Naive B cell (primary cell): ENCODE results near the gene GABPA. TPM values are rescaled to one million over a fixed set of nuclear protein-coding genes. Genes with fewer than 3 reads are reported as not detected.

ENCODE experiments used
- ATAC-seq, 2 donors: fragments of 150-1000 bp; cut with Tn5 transposase; 2 replicates each; pipeline ENCODE4 v1.10.0; 2021; ENCODE audit warnings: low read depth in 2 of 2, mild to moderate bottlenecking in 2 of 2, moderate library complexity in 2 of 2
- DNase-seq: peaks from one replicate; pipeline ENCODE4 v3.0.0; 2022
- H3K27ac Mint-ChIP-seq, 6 donors: one replicate each; pipeline ENCODE4 v1.8.0; 2020 to 2022; ENCODE audit warnings: mild to moderate bottlenecking in 6 of 6, mixed read lengths in 6 of 6, moderate library complexity in 5 of 6, inconsistent platforms in 2 of 6
- H3K27me3 Mint-ChIP-seq, 3 donors: one replicate each; pipeline ENCODE4 v1.8.0; 2021 to 2022; ENCODE audit warnings: mixed read lengths in 3 of 3, mild to moderate bottlenecking in 1 of 3
- H3K36me3 Mint-ChIP-seq, 2 donors: one replicate each; pipeline ENCODE4 v1.8.0; 2020 to 2022; ENCODE audit warnings: mixed read lengths in 2 of 2, inconsistent platforms in 1 of 2, mild to moderate bottlenecking in 1 of 2
- H3K4me1 Mint-ChIP-seq, 3 donors: one replicate each; pipeline ENCODE4 v1.8.0; 2020 to 2022; ENCODE audit warnings: mixed read lengths in 3 of 3, inconsistent platforms in 1 of 3, mild to moderate bottlenecking in 1 of 3, moderate library complexity in 1 of 3
- H3K4me3 Mint-ChIP-seq, 8 donors: one replicate each; pipeline ENCODE4 v1.8.0; 2020 to 2022; ENCODE audit warnings: mild to moderate bottlenecking in 8 of 8, mixed read lengths in 8 of 8, moderate library complexity in 8 of 8, inconsistent platforms in 2 of 8
- H3K9me3 Mint-ChIP-seq, 7 donors: one replicate each; pipeline ENCODE4 v1.8.0; 2020 to 2022; ENCODE audit warnings: mixed read lengths in 7 of 7, mild to moderate bottlenecking in 5 of 7, inconsistent platforms in 2 of 7, moderate library complexity in 1 of 7
- polyA plus RNA-seq, 6 donors: library from polyadenylated mRNA; unstranded; fragments of 300-500 nt; fragmentation: Illumina TruSeq; gene quantifications; one replicate each; pipeline ENCODE4 v1.2.3, GENCODE V29; 2021; ENCODE audit warnings: low read depth in 6 of 6

GABPA gene
- polyA plus RNA-seq, 6 donors from 2014 or later: 16.3 to 31.3 (median 22.8) TPM

- peak overlapping the region in 6 of 8 donors; percentile 6 to 82 (median 20) for H3K4me3 Mint-ChIP-seq
- ATAC-seq (peak; percentile 98), DNase-seq (peak; percentile 80)
- peak overlapping the region in 2 of 6 donors; percentile 1 to 16 for H3K27ac Mint-ChIP-seq
- H3K36me3 Mint-ChIP-seq: no peaks in the 10 kb centered on the region
- no peaks in the 10 kb centered on the region for H3K9me3 Mint-ChIP-seq
- H3K4me1 Mint-ChIP-seq: peaks cover 5 to 7% (median 6%) of the 10 kb centered on the region in 3 donors
- peaks cover 0 to 8% (median 0%) of the 10 kb centered on the region in 3 donors for H3K27me3 Mint-ChIP-seq
Observed at GRCh38 chr21:25801217-25802014, 66.6 kb downstream of the GABPA start.

DNA sequence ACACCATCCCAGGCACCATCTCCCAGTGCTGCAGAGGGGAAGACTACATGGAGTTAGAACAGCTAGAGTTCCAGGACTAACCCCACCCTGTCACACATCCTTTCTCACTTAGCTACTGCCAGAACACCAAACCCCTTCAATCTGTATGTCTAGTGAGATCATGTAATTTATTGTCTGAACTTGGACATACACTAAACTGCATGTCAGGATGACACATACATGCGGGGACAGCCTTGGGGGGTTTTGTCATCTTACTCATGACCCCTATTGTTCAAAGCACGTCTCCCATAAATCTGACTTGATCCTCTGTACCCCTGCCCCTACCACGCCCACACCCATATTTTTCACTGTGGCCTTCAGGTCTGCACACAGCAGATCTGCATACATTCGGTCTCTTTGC lies 71.3 kb downstream of the GABPA start:
- Mint-ChIP-seq H3K27ac (no peak overlapping the region), H3K36me3 (no peaks in the 10 kb centered on the region), H3K9me3 (no peaks in the 10 kb centered on the region), H3K27me3 (peaks cover 0 to 8% (median 0%) of the 10 kb centered on the region in 3 donors), H3K4me1 (peaks cover 5 to 7% (median 6%) of the 10 kb centered on the region in 3 donors), H3K4me3 (no peak overlapping the region)
- DNase-seq: no peak
- ATAC-seq: no peak

DNA sequence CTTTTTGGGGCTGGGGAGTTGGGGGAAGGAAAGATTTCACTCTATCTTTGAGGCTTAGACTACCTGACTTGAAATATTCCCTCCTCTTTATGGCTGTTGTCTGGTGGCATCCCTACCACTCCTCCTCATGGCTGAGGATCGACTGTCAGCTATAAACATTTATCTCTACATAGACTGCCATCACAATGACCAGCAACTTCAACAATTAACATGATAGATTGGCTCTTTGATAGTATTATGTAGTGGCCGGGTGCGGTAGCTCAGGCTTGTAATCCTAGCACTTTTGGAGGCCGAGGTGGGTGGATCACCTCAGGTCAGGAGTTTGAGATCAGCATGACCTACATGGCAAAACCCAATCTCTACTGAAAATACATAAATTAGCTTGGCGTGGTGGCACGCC lies 72.4 kb downstream of the GABPA start:
- Mint-ChIP-seq H3K27me3 (no peaks in the 10 kb centered on the region), H3K27ac (no peak overlapping the region), H3K36me3 (no peaks in the 10 kb centered on the region), H3K9me3 (no peaks in the 10 kb centered on the region), H3K4me3 (no peak overlapping the region), H3K4me1 (no peaks in the 10 kb centered on the region)
- DNase-seq: no peak
- no peak for ATAC-seq

GRCh38 chr21:25809013-25809412 lies 74.2 kb downstream of the GABPA start:
- H3K36me3 Mint-ChIP-seq: no peaks in the 10 kb centered on the region

DNA sequence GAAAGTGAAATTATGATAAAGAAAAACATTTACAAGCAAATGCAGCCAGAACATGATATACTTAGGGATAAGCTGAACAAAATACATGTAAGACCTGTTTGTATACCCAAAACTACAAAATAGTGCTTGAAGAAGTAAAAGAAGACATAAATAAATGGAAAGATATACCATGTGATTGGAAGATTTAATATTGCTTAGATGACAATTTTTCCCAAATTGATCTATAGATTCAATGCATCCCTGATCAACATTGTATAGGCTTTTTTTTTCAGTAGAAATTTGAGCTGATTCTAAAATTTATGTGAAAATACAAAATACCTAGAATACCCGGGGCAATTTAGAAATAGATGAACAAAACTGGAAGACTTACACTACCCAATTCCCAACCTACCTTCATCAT lies 76.4 kb downstream of the GABPA start:
- DNase-seq (no peak), ATAC-seq (no peak)
- no peaks in the 10 kb centered on the region for H3K9me3 Mint-ChIP-seq
- no peak overlapping the region for H3K27ac Mint-ChIP-seq
- H3K4me1 Mint-ChIP-seq: no peaks in the 10 kb centered on the region
- no peaks in the 10 kb centered on the region for H3K36me3 Mint-ChIP-seq
- no peak overlapping the region for H3K4me3 Mint-ChIP-seq
- no peaks in the 10 kb centered on the region for H3K27me3 Mint-ChIP-seq

More at GRCh38 chr21:25809013-25809412, 74.2 kb downstream of the GABPA start:
- Mint-ChIP-seq H3K27ac (no peak overlapping the region), H3K9me3 (no peaks in the 10 kb centered on the region), H3K4me1 (no peaks in the 10 kb centered on the region), H3K27me3 (no peaks in the 10 kb centered on the region), H3K4me3 (no peak overlapping the region)
- ATAC-seq (no peak), DNase-seq (no peak)

DNA sequence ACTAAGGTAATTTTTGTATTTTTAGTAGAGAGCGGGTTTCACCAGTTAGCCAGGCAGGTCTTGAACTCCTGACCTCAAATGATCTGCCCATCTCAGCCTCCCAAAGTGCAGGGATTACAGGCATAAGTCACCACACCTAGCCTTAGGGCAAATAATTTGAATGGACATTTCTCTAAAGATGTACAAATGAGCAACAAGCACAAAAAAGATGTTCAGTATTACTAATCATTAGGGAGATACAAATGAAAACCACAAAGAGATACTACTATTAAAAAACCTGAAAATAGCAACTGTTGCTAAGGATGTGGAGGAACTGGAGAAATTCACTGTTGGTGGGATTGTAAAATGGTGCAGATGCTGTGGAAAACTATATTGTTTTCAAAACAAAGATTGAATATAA lies 79.1 kb downstream of the GABPA start:
- Mint-ChIP-seq H3K36me3 (no peaks in the 10 kb centered on the region), H3K27ac (no peak overlapping the region), H3K4me1 (no peaks in the 10 kb centered on the region), H3K9me3 (no peaks in the 10 kb centered on the region), H3K4me3 (no peak overlapping the region), H3K27me3 (no peaks in the 10 kb centered on the region)
- ATAC-seq (no peak), DNase-seq (no peak)

DNA sequence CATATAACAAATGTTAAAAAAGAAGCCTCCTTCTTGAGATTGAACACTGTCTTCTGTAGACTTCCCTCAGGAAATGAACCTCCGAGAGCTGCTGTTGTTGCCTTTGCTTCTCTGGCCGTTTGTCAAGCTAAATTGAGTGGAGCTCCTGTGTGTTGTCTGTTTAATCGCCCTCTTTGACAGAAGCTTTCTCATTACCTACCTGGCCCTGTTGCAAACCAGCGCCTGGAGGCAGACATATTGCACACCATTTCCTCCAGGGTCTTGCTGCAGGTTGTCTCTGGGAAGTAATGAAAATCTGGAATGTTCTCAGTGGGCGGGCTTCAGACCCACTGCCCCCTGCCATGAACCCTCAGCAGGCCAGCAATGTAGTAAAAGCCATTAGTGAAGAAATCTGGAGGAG lies 83.3 kb downstream of the GABPA start:
- H3K27ac Mint-ChIP-seq: no peak overlapping the region
- no peaks in the 10 kb centered on the region for H3K9me3 Mint-ChIP-seq
- peaks cover 0 to 3% (median 3%) of the 10 kb centered on the region in 3 donors for H3K4me1 Mint-ChIP-seq
- DNase-seq (no peak), ATAC-seq (no peak)
- H3K4me3 Mint-ChIP-seq: no peak overlapping the region
- H3K36me3 Mint-ChIP-seq: no peaks in the 10 kb centered on the region
- no peaks in the 10 kb centered on the region for H3K27me3 Mint-ChIP-seq

- no peaks in the 10 kb centered on the region for H3K36me3 Mint-ChIP-seq
- ATAC-seq: no peak
- DNase-seq: no peak
- no peaks in the 10 kb centered on the region for H3K27me3 Mint-ChIP-seq
- H3K9me3 Mint-ChIP-seq: no peaks in the 10 kb centered on the region
- H3K27ac Mint-ChIP-seq: no peak overlapping the region
- peaks cover 0 to 7% (median 5%) of the 10 kb centered on the region in 3 donors for H3K4me1 Mint-ChIP-seq
- H3K4me3 Mint-ChIP-seq: no peak overlapping the region
Observed at GRCh38 chr21:25818551-25818950, 83.8 kb downstream of the GABPA start.

Other genes starting within 250 kb of the GABPA start
- 10 to 100 TPM; 38.4 to 65.4 (median 53.7) TPM for gene MRPL39, start 127.5 kb upstream of the GABPA start, polyA plus RNA-seq
- gene JAM2, start 95.7 kb upstream of the GABPA start, polyA plus RNA-seq: 1 to 10 TPM; 2.3 to 6.8 (median 4.0) TPM
- gene ATP5PF, start 68 bp upstream of the GABPA start, polyA plus RNA-seq: 100 to 1,000 TPM; 264 to 368 (median 335) TPM